DMS53 (cell line): ENCODE measurements around the gene YPEL5.

Experiments
- DNase-seq: peaks from one replicate; lab custom pipeline; 2025; lab: John Stamatoyannopoulos, UW

YPEL5 gene

DNA sequence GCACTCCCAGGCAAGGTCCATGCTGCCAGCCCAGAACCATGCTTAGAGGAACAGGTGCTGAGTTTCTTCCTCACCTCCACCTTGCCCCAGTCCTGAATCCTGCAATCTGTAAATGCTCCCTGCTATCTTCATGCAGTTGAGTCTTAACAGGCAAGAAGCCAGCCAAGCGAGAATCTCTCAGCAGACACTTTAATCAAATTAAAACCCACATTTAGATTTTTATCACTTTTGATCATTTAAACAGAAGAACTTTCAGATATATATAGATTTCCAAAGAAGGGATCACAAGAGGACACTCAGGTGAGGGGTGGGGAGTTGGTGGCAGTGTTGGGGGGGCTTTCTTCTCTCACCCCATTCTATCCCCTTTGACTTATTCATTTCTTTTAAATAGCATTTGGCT, 58.6 kb downstream of the YPEL5 start:
- no peak for DNase-seq

DNA sequence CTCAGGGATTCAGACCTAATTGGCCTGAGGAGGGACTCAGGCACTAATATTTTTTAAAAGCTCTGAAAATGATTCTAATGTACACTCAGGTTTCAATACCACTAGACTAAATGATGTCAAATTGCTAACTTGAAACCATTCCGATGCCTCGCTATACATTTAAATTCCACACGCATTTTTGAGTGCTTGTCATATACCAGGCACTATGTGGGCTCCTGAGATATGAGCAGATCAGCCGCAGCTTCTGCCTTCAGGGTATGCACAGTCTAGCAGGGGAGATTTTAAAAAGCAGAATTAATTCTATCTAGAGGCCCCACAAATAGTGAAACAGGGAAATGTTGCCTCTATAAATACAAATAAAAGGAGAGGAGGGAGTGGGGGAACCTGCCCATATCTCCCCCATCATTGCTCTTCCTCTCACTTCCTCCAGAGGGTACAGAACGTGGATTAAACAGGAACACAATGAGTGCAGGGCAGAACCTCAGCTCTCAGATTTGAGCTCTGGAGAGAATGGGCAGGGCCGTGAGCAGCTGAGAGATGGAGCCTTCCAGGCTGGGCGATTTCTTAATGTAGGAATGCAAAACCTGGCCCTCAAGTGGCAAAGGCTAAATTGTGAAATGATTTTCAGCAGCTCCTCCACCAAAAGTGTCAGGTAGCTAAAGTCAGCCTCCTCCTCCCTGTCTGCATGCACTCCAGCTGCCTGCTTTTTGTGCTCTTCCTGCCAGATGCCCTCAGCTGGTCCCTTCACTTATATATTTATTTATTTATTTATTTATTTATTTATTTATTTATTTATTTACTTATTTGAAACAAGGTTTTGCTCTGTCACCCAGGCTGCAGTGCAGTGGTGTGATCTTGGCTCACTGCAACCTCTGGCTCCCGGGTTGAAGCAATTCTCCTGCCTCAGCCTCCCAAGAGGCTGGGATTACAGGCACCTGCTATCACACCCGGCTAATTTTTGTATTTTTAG, 59.9 kb downstream of the YPEL5 start:
- DNase-seq = no peak

DNA sequence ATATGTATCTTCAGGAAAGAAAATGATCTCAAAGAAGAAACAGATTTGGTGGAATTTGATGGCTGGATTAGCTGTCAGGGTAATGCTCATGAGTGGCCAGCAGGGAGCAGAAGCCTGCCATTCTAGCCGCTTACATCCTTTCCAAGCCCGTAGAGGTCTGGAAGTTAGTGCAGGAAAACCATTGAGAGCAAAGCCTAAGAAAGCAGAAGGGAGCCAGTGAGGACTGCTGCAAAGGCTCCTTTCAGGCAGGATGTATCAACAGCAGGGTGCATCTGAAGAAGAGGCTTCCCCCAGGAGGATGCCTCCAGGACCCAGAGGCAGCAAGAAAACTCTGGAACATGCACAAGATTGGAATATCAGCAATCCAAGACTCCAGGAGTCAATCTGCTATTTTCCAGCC, 61.6 kb downstream of the YPEL5 start:
- DNase-seq = peak; percentile 81

DNA sequence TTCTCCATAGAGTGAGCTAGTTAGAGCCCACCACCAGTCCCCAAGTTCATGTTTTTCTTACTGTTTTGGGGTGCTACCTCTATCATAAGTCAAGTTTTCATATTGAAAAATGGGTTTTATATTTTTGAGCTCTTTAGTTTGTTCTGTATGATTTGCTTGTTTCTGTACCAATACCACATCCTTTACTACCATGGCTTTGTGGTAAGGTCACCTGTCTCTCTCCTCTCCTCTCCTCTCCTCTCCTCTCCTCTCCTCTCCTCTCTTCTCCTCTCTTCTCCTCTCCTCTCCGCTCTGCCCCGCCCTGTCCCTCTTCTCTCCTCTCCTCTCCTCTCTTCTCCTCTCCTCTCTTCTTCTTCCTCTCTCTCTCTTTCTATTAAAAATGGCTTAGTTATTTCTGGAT, 62.4 kb downstream of the YPEL5 start:
- DNase-seq = no peak
